Endothelial cell (in vitro differentiated cells): ENCODE measurements around the gene BIRC6. TPM values are rescaled to one million over a fixed set of nuclear protein-coding genes. Genes with fewer than 3 reads are reported as not detected.

Source experiments
- DNase-seq: peaks from one replicate; pipeline ENCODE4 v3.0.0; 2021; ENCODE audit warnings: low spot score
- H3K27ac Mint-ChIP-seq: one replicate; pipeline ENCODE4 v1.8.0; 2021; ENCODE audit warnings: mixed read lengths, inconsistent platforms; ENCODE audit not compliant: unreplicated experiment
- H3K27me3 Mint-ChIP-seq: one replicate; pipeline ENCODE4 v1.8.0; 2021; ENCODE audit warnings: mild to moderate bottlenecking, moderate library complexity, mixed read lengths, inconsistent platforms; ENCODE audit not compliant: unreplicated experiment
- H3K36me3 Mint-ChIP-seq: one replicate; pipeline ENCODE4 v1.8.0; 2021; ENCODE audit warnings: mild to moderate bottlenecking, low read depth, mixed read lengths, inconsistent platforms; ENCODE audit not compliant: unreplicated experiment
- H3K4me1 Mint-ChIP-seq: one replicate; pipeline ENCODE4 v1.8.0; 2021; ENCODE audit warnings: mild to moderate bottlenecking, mixed read lengths, inconsistent platforms; ENCODE audit not compliant: unreplicated experiment
- H3K4me3 Mint-ChIP-seq: one replicate; pipeline ENCODE4 v1.8.0; 2021; ENCODE audit warnings: mild to moderate bottlenecking, mixed read lengths, inconsistent platforms; ENCODE audit not compliant: unreplicated experiment
- H3K9me3 Mint-ChIP-seq: one replicate; pipeline ENCODE4 v1.8.0; 2021; ENCODE audit warnings: mixed read lengths, inconsistent platforms; ENCODE audit not compliant: unreplicated experiment
- CTCF ChIP-seq: fragments of 200-600 bp; sonication (generic); IDR thresholded peaks from one replicate; pipeline ENCODE4 v1.5.0; 2021; ENCODE audit warnings: antibody characterized with exemption; ENCODE audit not compliant: unreplicated experiment
- total RNA-seq: library from RNA; stranded (reverse); fragmentation: NEBNext Ultra II Directional; extraction: Animal tissue kit (Norgen Biotek cat#: 25700); gene quantifications from one replicate; pipeline ENCODE4 v1.2.1, GENCODE V29; 2021; ENCODE audit not compliant: unreplicated experiment

Gene BIRC6
- total RNA-seq, 1 donor from 2014 or later, result 125 TPM

GRCh38 chr2:32425719-32426141 is 68.9 kb downstream of the BIRC6 start:
- no peak for DNase-seq
- no peak for TF ChIP-seq CTCF
- Mint-ChIP-seq H3K27ac (peak overlapping the region; percentile 32), H3K36me3 (no peaks in the 10 kb centered on the region), H3K4me3 (no peak overlapping the region), H3K9me3 (no peaks in the 10 kb centered on the region), H3K27me3 (no peaks in the 10 kb centered on the region), H3K4me1 (peaks cover 14% of the 10 kb centered on the region)

- peaks cover 14% of the 10 kb centered on the region for H3K4me1 Mint-ChIP-seq
- no peak overlapping the region for H3K27ac Mint-ChIP-seq
- TF ChIP-seq CTCF, result no peak
- no peak for DNase-seq
- H3K9me3 Mint-ChIP-seq, result no peaks in the 10 kb centered on the region
- no peak overlapping the region for H3K4me3 Mint-ChIP-seq
- peaks cover 5% of the 10 kb centered on the region for H3K36me3 Mint-ChIP-seq
- no peaks in the 10 kb centered on the region for H3K27me3 Mint-ChIP-seq
These were observed 71.1 kb downstream of the BIRC6 start for GRCh38 chr2:32427672-32428610.

GRCh38 chr2:32430804-32431203 is 74.0 kb downstream of the BIRC6 start:
- TF ChIP-seq CTCF, result no peak
- no peak for DNase-seq
- Mint-ChIP-seq H3K4me1 (peaks cover 8% of the 10 kb centered on the region), H3K27me3 (no peaks in the 10 kb centered on the region), H3K4me3 (no peak overlapping the region), H3K9me3 (no peaks in the 10 kb centered on the region), H3K27ac (no peak overlapping the region), H3K36me3 (peaks cover 5% of the 10 kb centered on the region)

- Mint-ChIP-seq H3K4me3 (no peak overlapping the region), H3K4me1 (no peaks in the 10 kb centered on the region), H3K9me3 (no peaks in the 10 kb centered on the region), H3K27me3 (no peaks in the 10 kb centered on the region), H3K36me3 (peaks cover 16% of the 10 kb centered on the region), H3K27ac (no peak overlapping the region)
- no peak for TF ChIP-seq CTCF
- DNase-seq, result no peak
These were observed 79.3 kb downstream of the BIRC6 start for GRCh38 chr2:32436150-32436549.

GRCh38 chr2:32442020-32442467 is 85.2 kb downstream of the BIRC6 start:
- Mint-ChIP-seq H3K27me3 (no peaks in the 10 kb centered on the region), H3K27ac (no peak overlapping the region), H3K4me3 (no peak overlapping the region), H3K9me3 (peaks cover 4% of the 10 kb centered on the region), H3K36me3 (peaks cover 45% of the 10 kb centered on the region), H3K4me1 (peaks cover 7% of the 10 kb centered on the region)
- no peak for DNase-seq
- no peak for TF ChIP-seq CTCF
